PC-3 (cell line): ENCODE results near the gene KLHL28. TPM values are rescaled to one million over a fixed set of nuclear protein-coding genes. Genes with fewer than 3 reads are reported as not detected.

Experiments
- ATAC-seq: fragments of 200-7000 bp; cut with Tn5 transposase; 2 replicates; pipeline ENCODE4 v1.9.1; 2020; ENCODE audit warnings: mild to moderate bottlenecking, moderate library complexity
- BruUV-seq: library from RNA; stranded (reverse); fragments of 400-500 nt; replicated peaks from 2 replicates; lab custom pipeline; 2021; lab: Mats Ljungman, UMichigan
- CTCF ChIA-PET: fragments of 300-600 bp; sonication (Branson Sonifier 250); formaldehyde crosslinking; loops from one replicate; lab custom pipeline; 2022; ENCODE audit warnings: antibody characterized with exemption; lab: Charles Lee
- POLR2A ChIA-PET: fragments of 300-600 bp; sonication (Branson Sonifier 250); formaldehyde crosslinking; loops from one replicate; lab custom pipeline; 2022; ENCODE audit warnings: antibody characterized with exemption; ENCODE audit not compliant: unreplicated experiment; lab: Charles Lee
- DNase-seq: peaks from one replicate; pipeline ENCODE4 v3.0.0-alpha.2; 2015
- H2AFZ ChIP-seq: fragments of 300-600 bp; sonication (generic); 2 replicates; pipeline ENCODE4 v1.6.0; 2016; ENCODE audit warnings: antibody characterized with exemption, low read length
- H3F3A ChIP-seq: fragments of 300-600 bp; sonication (generic); one replicate; pipeline ENCODE4 v1.6.0; 2017; ENCODE audit warnings: antibody characterized with exemption, low read length, control low read depth, mild to moderate bottlenecking; ENCODE audit not compliant: unreplicated experiment
- H3K27ac ChIP-seq: fragments of 300-600 bp; sonication (generic); 2 replicates; pipeline ENCODE4 v1.5.1; 2016; ENCODE audit warnings: mild to moderate bottlenecking, low read length
- H3K27me3 ChIP-seq: fragments of 300-600 bp; sonication (generic); 2 replicates; pipeline ENCODE4 v1.6.1; 2016; ENCODE audit warnings: low read length, mixed read lengths
- H3K36me3 ChIP-seq: fragments of 300-600 bp; sonication (generic); 2 replicates; pipeline ENCODE4 v1.6.1; 2016; ENCODE audit warnings: low read depth, mixed run types, low read length, mixed read lengths
- H3K4me1 ChIP-seq: fragments of 300-600 bp; sonication (generic); 2 replicates; pipeline ENCODE4 v1.5.1; 2016; ENCODE audit warnings: low read length; ENCODE audit not compliant: insufficient read depth
- H3K4me2 ChIP-seq: fragments of 300-600 bp; sonication (generic); 2 replicates; pipeline ENCODE4 v1.6.0; 2016; ENCODE audit warnings: low read length
- H3K4me3 ChIP-seq: fragments of 300-600 bp; sonication (generic); 2 replicates; pipeline ENCODE4 v1.5.1; 2016; ENCODE audit warnings: mild to moderate bottlenecking, low read length, mixed read lengths
- H3K79me2 ChIP-seq: fragments of 300-600 bp; sonication (generic); 2 replicates; pipeline ENCODE4 v1.6.1; 2017; ENCODE audit warnings: low read length, mixed read lengths
- H3K9ac ChIP-seq: fragments of 300-600 bp; sonication (generic); 2 replicates; pipeline ENCODE4 v1.6.0; 2016; ENCODE audit warnings: mild to moderate bottlenecking, low read length
- H3K9me2 ChIP-seq: fragments of 300-600 bp; sonication (generic); replicated peaks from 2 replicates; pipeline ENCODE4 v1.6.1; 2016; ENCODE audit warnings: mixed run types, low read length, mixed read lengths
- H3K9me3 ChIP-seq: fragments of 300-600 bp; sonication (generic); 2 replicates; pipeline ENCODE4 v1.6.1; 2016; ENCODE audit warnings: low read length, mixed read lengths
- H4K20me1 ChIP-seq: fragments of 300-600 bp; sonication (generic); 2 replicates; pipeline ENCODE4 v1.6.1; 2016; ENCODE audit warnings: low read length, mixed read lengths
- CTCF ChIP-seq: fragments of 300-600 bp; sonication (generic); conservative IDR thresholded peaks from 2 replicates; pipeline ENCODE4 v1.5.1; 2017; ENCODE audit warnings: antibody characterized with exemption, low read depth, mild to moderate bottlenecking, low read length
- EZH2 ChIP-seq: fragments of 300-600 bp; sonication (generic); IDR thresholded peaks from one replicate; pipeline ENCODE4 v1.6.1; 2017; ENCODE audit warnings: antibody characterized with exemption, mild to moderate bottlenecking, low read length; ENCODE audit not compliant: unreplicated experiment
- EZH2phosphoT487 ChIP-seq: fragments of 300-600 bp; sonication (generic); IDR thresholded peaks from 2 replicates; pipeline ENCODE4 v1.6.1; 2018; ENCODE audit warnings: mild to moderate bottlenecking, antibody characterized with exemption, low read length, borderline replicate concordance
- intact Hi-C: fragments of 100-400 bp; cut with micrococcal nuclease; formaldehyde crosslinking; loops from 2 replicates; pipeline ENCODE4 v1.9.0; 2023
- total RNA-seq: library from RNA; depleted of rRNA; stranded (reverse); fragments of >200 nt; gene quantifications from 2 replicates; pipeline ENCODE4 v1.2.3, GENCODE V29; 2014

KLHL28 gene
- total RNA-seq, 1 experiment from 2014 or later: 2.5 TPM

DNA sequence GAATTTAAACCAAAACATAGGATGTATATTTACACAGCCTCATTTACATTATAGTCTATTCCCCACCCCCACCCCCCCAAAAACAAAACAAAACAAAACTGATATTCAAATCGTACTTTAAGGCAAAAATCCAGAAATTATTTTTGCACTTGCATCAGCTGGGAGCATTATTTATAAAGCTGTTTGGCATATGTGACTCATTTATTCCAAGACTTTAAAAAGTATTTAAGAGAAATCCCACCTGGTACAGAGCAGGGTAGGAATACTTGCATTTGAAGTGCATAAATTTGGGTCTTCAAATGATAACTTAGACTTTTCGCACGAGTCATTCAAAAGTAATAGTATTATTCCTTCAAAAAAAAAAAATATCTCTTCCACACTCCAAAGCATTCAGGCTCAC is 1.1 kb downstream of the KLHL28 start:
- POLR2A ChIA-PET: no interaction called here
- CTCF ChIA-PET: interaction anchor here (0.6 kb wide), 1 partner anchor 48 kb away, joined by 5 read pairs; no protein-coding TSS in a partner anchor
- peaks cover 32% of the 10 kb centered on the region for H3K4me1 ChIP-seq
- H3K36me3 ChIP-seq: no peaks in the 10 kb centered on the region
- peak overlapping the region; percentile 83; the same call in 1 of the 2 replicates for H2AFZ ChIP-seq
- H3F3A ChIP-seq: no peaks in the 10 kb centered on the region
- no TSS peak for BruUV-seq
- TF ChIP-seq CTCF (no peak), EZH2 (no peak), EZH2phosphoT487 (no peak)
- H3K27ac ChIP-seq: no peak overlapping the region
- intact Hi-C loops: loop anchor here (1.0 to 5.0 kb wide), 2 partner anchors 124 to 292 kb away; partner anchors contain the start of genes MIS18BP1 and PRPF39
- peak overlapping the region; percentile 81 for H3K4me2 ChIP-seq
- peaks cover 91% of the 10 kb centered on the region for H3K79me2 ChIP-seq
- ATAC-seq (no peak), DNase-seq (no peak)
- H3K9me3 ChIP-seq: no peaks in the 10 kb centered on the region
- H3K27me3 ChIP-seq: no peaks in the 10 kb centered on the region
- peaks cover 37% of the 10 kb centered on the region for H4K20me1 ChIP-seq
- H3K4me3 ChIP-seq: peak overlapping the region; percentile 89
- no peaks in the 10 kb centered on the region for H3K9me2 ChIP-seq
- H3K9ac ChIP-seq: peak overlapping the region; percentile 71

DNA sequence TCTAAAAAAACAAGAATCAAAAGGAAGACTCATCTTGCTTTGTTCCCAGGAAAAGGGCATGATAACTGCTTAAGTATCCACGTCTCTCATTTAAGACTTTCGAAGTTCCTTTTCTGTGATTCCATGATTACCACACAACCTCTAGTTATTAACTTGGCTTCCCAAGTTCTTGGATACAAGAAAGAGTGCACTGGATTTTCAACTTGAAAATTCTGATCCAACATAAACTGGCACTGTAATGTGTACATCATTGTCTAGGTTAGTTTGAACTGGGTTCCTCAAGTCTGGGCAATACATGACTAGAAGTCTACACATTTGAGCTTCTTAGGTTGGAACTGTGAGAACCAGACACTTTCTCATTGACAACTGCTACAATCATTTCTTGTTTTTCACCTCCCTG is 1.6 kb downstream of the KLHL28 start:
- ATAC-seq (no peak), DNase-seq (peak; percentile 6)
- Histone ChIP-seq H4K20me1 (peaks cover 36% of the 10 kb centered on the region), H3K27me3 (no peaks in the 10 kb centered on the region), H3K9ac (peak overlapping the region; percentile 4), H3F3A (no peaks in the 10 kb centered on the region), H3K4me2 (peak overlapping the region; percentile 81), H3K9me3 (no peaks in the 10 kb centered on the region), H3K36me3 (no peaks in the 10 kb centered on the region), H3K79me2 (peaks cover 91% of the 10 kb centered on the region), H3K27ac (no peak overlapping the region), H3K4me1 (peaks cover 32% of the 10 kb centered on the region), H2AFZ (no peak overlapping the region; the same call in 1 of the 2 replicates), H3K9me2 (no peaks in the 10 kb centered on the region), H3K4me3 (peak overlapping the region; percentile 89)
- intact Hi-C loops: loop anchor here (5.0 kb wide), 1 partner anchor 292 kb away; the partner anchor contains the start of gene MIS18BP1
- BruUV-seq: no TSS peak
- TF ChIP-seq EZH2phosphoT487: no peak
- no peak for TF ChIP-seq CTCF
- no peak for TF ChIP-seq EZH2
- ChIA-PET POLR2A (no interaction called here), CTCF (interaction anchor here (0.6 kb wide), 1 partner anchor 48 kb away, joined by 5 read pairs; no protein-coding TSS in a partner anchor)

DNA sequence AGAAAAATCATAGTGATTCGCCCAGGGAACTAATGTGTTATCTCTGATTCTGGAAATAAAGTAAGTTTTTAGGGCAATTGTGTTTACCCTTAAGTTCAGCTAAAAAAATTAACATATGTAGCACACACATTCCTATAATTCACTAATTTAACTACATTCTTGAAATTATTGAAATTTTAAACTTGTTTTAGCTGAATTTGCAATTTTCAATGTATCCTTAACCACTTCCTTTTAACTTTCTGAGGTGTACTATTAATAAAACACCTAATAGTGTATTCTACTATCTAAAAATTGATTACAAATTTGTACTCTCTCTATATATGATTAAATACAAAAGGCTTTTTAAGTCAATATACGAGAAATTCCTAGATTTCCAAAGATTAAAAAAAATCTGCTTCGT is 2.2 kb downstream of the KLHL28 start:
- Histone ChIP-seq H3K4me3 (peak overlapping the region; percentile 89), H2AFZ (no peak overlapping the region), H3F3A (no peaks in the 10 kb centered on the region), H3K9me3 (no peaks in the 10 kb centered on the region), H3K36me3 (no peaks in the 10 kb centered on the region), H3K4me2 (peak overlapping the region; percentile 81), H3K9ac (no peak overlapping the region), H4K20me1 (peaks cover 30% of the 10 kb centered on the region), H3K79me2 (peaks cover 88% of the 10 kb centered on the region), H3K4me1 (peaks cover 32% of the 10 kb centered on the region), H3K27ac (no peak overlapping the region), H3K9me2 (no peaks in the 10 kb centered on the region), H3K27me3 (no peaks in the 10 kb centered on the region)
- DNase-seq (no peak), ATAC-seq (no peak)
- intact Hi-C loops: no loop called here
- no TSS peak for BruUV-seq
- ChIA-PET CTCF (no interaction called here), POLR2A (no interaction called here)
- no peak for TF ChIP-seq EZH2
- no peak for TF ChIP-seq EZH2phosphoT487
- no peak for TF ChIP-seq CTCF
